Upper lobe of left lung (tissue), 6 donors: ENCODE measurements around the gene C14orf119. TPM values are rescaled to one million over a fixed set of nuclear protein-coding genes. Genes with fewer than 3 reads are reported as not detected.

Source experiments
- ATAC-seq, 2 donors: fragments of 200-7000 bp; cut with Tn5 transposase; one replicate each; pipeline ENCODE4 v1.9.1; 2022; ENCODE audit warnings: mild to moderate bottlenecking in 2 of 2, moderate library complexity in 2 of 2; ENCODE audit not compliant: low FRiP score in 2 of 2
- DNase-seq, 2 donors: peaks; one replicate each; pipeline ENCODE4 v3.0.0-alpha.2; 2019 to 2020
- H3K27ac ChIP-seq, 4 donors: fragments of 200-600 bp; sonication (generic); one replicate each; pipeline ENCODE4 v1.5.1; 2016 to 2019
- H3K27me3 ChIP-seq, 4 donors: fragments of 200-600 bp; sonication (generic); one replicate each; pipeline ENCODE4 v1.5.1; 2017 to 2019
- H3K36me3 ChIP-seq, 4 donors: fragments of 200-600 bp; sonication (generic); one replicate each; pipeline ENCODE4 v1.5.1; 2016 to 2019
- H3K4me1 ChIP-seq, 4 donors: fragments of 200-600 bp; sonication (generic); one replicate each; pipeline ENCODE4 v1.5.1; 2018 to 2019
- H3K4me3 ChIP-seq, 4 donors: fragments of 200-600 bp; sonication (generic); one replicate each; pipeline ENCODE4 v1.5.1; 2017 to 2019; ENCODE audit warnings: mild to moderate bottlenecking in 2 of 4, moderate library complexity in 1 of 4
- H3K9me3 ChIP-seq, 4 donors: fragments of 200-600 bp; sonication (generic); one replicate each; pipeline ENCODE4 v1.5.1; 2018 to 2019
- CTCF ChIP-seq, 6 experiments: fragments of 450-650 bp in 4 of 6; fragments of 200-600 bp in 2 of 6; sonication (generic) in 2 of 6; IDR thresholded peaks; one replicate each; pipeline ENCODE4 v1.5.1; 2016 to 2019; ENCODE audit warnings: antibody characterized with exemption in 6 of 6
- EP300 ChIP-seq, 4 donors: sonication (generic); formaldehyde crosslinking; IDR thresholded peaks; one replicate each; pipeline ENCODE4 v1.5.1; 2017; ENCODE audit warnings: antibody characterized with exemption in 4 of 4, control low read depth in 2 of 4
- POLR2A ChIP-seq, 4 donors: fragments of 450-650 bp; IDR thresholded peaks; one replicate each; pipeline ENCODE4 v1.5.1; 2016 to 2017; ENCODE audit warnings: antibody characterized with exemption in 4 of 4, mild to moderate bottlenecking in 2 of 4
- POLR2AphosphoS5 ChIP-seq, 2 donors: sonication (generic); formaldehyde crosslinking; IDR thresholded peaks; one replicate each; pipeline ENCODE4 v1.5.1; 2017; ENCODE audit warnings: antibody characterized with exemption in 2 of 2
- WGBS, 2 donors: methylation state at CpG; one replicate each; pipeline ENCODE4 v1.1.5; 2017 to 2018; 5-methylcytosine and 5-hydroxymethylcytosine counted together
- total RNA-seq, 6 donors: library from RNA; depleted of rRNA in 4 of 6; stranded (reverse); fragments of >200 nt in 4 of 6; gene quantifications; one replicate each; pipeline versions ENCODE4 v1.1.0 to v1.2.1, GENCODE V29; 2016 to 2021
- donor health status: DM: no; HTN: no; CAD: no; lungs with moderate emphysema.
- donor health status: DM: no; HTN: yes; CAD: no; lungs with severe emphysema.

Gene C14orf119
- total RNA-seq, 6 donors from 2014 or later: 4.9 to 52.5 (median 35.7) TPM

- H3K4me1 ChIP-seq: peaks cover 21 to 26% (median 23%) of the 10 kb centered on the region in 4 donors
- peak within 1 kb of the TSS; percentile 30 to 88 (median 76) for H3K4me3 ChIP-seq
- whole genome bisulfite sequencing, 2 donors: 3 to 5% methylated on average over 23 to 34 of the region's 73 CpGs
- TF ChIP-seq POLR2AphosphoS5 (IDR thresholded peaks at IDR 0.05) (no peak), CTCF (IDR thresholded peaks at IDR 0.05) (no peak), EP300 (IDR thresholded peaks at IDR 0.05) (no peak), POLR2A (IDR thresholded peaks at IDR 0.05) (peak in 1 of 4 donors; percentile 25)
- DNase-seq: peak; percentile 74 to 93
- H3K36me3 ChIP-seq: peaks cover 23 to 40% (median 35%) of the 10 kb centered on the region in 4 donors
- H3K27ac ChIP-seq: peak within 1 kb of the TSS; percentile 52 to 82 (median 62)
- no peaks in the 10 kb centered on the region for H3K27me3 ChIP-seq
- H3K9me3 ChIP-seq: no peaks in the 10 kb centered on the region
- peak; percentile 17 to 84 for ATAC-seq
These were observed 38.1 kb upstream of the C14orf119 start, which contains the start of gene CDH24 for GRCh38 chr14:23056956-23057756. CDH24 (minus strand) TSS chr14:23057520; CDS start chr14:23055733, 1,787 bp downstream.

- peak; percentile 87 to 88 for ATAC-seq
- Histone ChIP-seq H3K27ac (peak overlapping the region; percentile 52 to 82 (median 62)), H3K27me3 (no peaks in the 10 kb centered on the region), H3K4me1 (peaks cover 24 to 30% (median 28%) of the 10 kb centered on the region in 4 donors), H3K4me3 (peak overlapping the region; percentile 15 to 88 (median 76)), H3K36me3 (peaks cover 31 to 48% (median 44%) of the 10 kb centered on the region in 4 donors), H3K9me3 (no peaks in the 10 kb centered on the region)
- peak; percentile 86 to 97 (median 96) for TF ChIP-seq CTCF (IDR thresholded peaks at IDR 0.05)
- TF ChIP-seq POLR2AphosphoS5 (IDR thresholded peaks at IDR 0.05): peak in 1 of 2 donors; percentile 26
- no peak for TF ChIP-seq EP300 (IDR thresholded peaks at IDR 0.05)
- no peak for TF ChIP-seq POLR2A (IDR thresholded peaks at IDR 0.05)
- WGBS, 2 donors: 1 to 5% methylated on average over 16 to 49 of the region's 51 CpGs
- peak; percentile 90 for DNase-seq
These were observed 37.3 kb upstream of the C14orf119 start for GRCh38 chr14:23057757-23058653.

- DNase-seq (peak in 1 of 2 donors; percentile 71), ATAC-seq (no peak)
- Histone ChIP-seq H3K27ac (peak overlapping the region in 1 of 4 donors; percentile 82), H3K4me3 (no peak overlapping the region), H3K36me3 (peaks cover 38 to 57% (median 52%) of the 10 kb centered on the region in 4 donors), H3K27me3 (no peaks in the 10 kb centered on the region), H3K9me3 (no peaks in the 10 kb centered on the region), H3K4me1 (peaks cover 24 to 30% (median 28%) of the 10 kb centered on the region in 4 donors)
- WGBS, 2 donors: 92 to 94% methylated on average over 32 of the region's 32 CpGs
- TF ChIP-seq POLR2AphosphoS5 (IDR thresholded peaks at IDR 0.05) (no peak), CTCF (IDR thresholded peaks at IDR 0.05) (no peak), POLR2A (IDR thresholded peaks at IDR 0.05) (no peak)
These were observed 36.4 kb upstream of the C14orf119 start for GRCh38 chr14:23058654-23059504.

DNA sequence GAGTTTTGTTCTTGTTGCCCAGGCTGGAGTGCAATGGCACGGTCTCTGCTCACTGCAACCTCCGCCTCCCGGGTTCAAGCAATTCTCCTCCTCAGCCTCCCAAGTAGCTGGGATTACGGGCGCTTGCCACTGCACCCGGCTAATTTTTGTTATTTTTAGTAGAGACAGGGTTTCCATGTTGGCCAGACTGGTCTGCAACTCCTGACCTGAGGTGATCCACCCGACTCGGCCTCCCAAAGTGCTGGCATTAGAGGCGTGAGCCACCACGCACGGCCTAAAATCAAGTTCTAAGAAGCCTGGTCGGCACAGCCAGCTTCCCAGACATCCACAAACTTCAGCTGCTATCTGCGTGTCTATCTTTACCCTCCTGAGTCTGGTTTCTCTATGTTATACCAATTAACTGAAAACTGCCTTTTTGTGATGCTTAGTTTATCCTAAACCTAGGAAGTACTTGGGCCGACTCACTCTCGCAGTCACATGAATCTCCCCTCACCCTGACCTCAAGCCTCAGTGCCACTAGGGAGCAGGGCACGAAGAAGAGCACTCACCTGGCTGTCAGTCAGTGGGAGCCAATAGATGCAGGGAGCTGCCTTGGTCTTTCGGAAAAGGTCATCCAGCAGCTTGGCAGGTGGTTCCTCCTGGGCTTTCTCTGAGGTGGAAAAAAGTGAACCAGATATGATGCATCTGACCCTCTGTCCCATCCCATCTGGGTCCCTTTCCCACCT lies 34.6 kb upstream of the C14orf119 start:
- no peak overlapping the region for H3K27ac ChIP-seq

More for the DNA sequence above, 34.6 kb upstream of the C14orf119 start:
- DNase-seq (peak in 1 of 2 donors; percentile 3), ATAC-seq (no peak)
- TF ChIP-seq EP300 (IDR thresholded peaks at IDR 0.05) (no peak), POLR2A (IDR thresholded peaks at IDR 0.05) (no peak), POLR2AphosphoS5 (IDR thresholded peaks at IDR 0.05) (no peak), CTCF (IDR thresholded peaks at IDR 0.05) (no peak)
- Histone ChIP-seq H3K27me3 (no peaks in the 10 kb centered on the region), H3K4me3 (no peak overlapping the region), H3K36me3 (peaks cover 44 to 75% (median 68%) of the 10 kb centered on the region in 4 donors), H3K4me1 (peaks cover 24 to 29% (median 28%) of the 10 kb centered on the region in 4 donors), H3K9me3 (no peaks in the 10 kb centered on the region)
- 94 to 96% methylated on average over 17 of the region's 17 CpGs for WGBS, 2 donors
